IgD-negative memory B cell (primary cell): ENCODE results near the gene TTC34. TPM values are rescaled to one million over a fixed set of nuclear protein-coding genes. Genes with fewer than 3 reads are reported as not detected.

Source experiments
- H3K27ac Mint-ChIP-seq, 3 donors: one replicate each; pipeline ENCODE4 v1.8.0; 2020 to 2022; ENCODE audit warnings: mild to moderate bottlenecking in 3 of 3, mixed read lengths in 3 of 3, moderate library complexity in 1 of 3
- H3K27me3 Mint-ChIP-seq: one replicate; pipeline ENCODE4 v1.8.0; 2021; ENCODE audit warnings: mixed read lengths
- H3K36me3 Mint-ChIP-seq: one replicate; pipeline ENCODE4 v1.8.0; 2020; ENCODE audit warnings: mild to moderate bottlenecking, mixed read lengths
- H3K4me1 Mint-ChIP-seq, 3 donors: one replicate each; pipeline ENCODE4 v1.8.0; 2020 to 2022; ENCODE audit warnings: mixed read lengths in 3 of 3, mild to moderate bottlenecking in 1 of 3
- H3K4me3 Mint-ChIP-seq, 4 donors: one replicate each; pipeline ENCODE4 v1.8.0; 2020 to 2022; ENCODE audit warnings: mild to moderate bottlenecking in 4 of 4, mixed read lengths in 4 of 4, moderate library complexity in 3 of 4
- H3K9me3 Mint-ChIP-seq, 3 donors: one replicate each; pipeline ENCODE4 v1.8.0; 2020 to 2021; ENCODE audit warnings: mixed read lengths in 3 of 3, mild to moderate bottlenecking in 1 of 3
- polyA plus RNA-seq: library from polyadenylated mRNA; unstranded; fragments of 300-500 nt; fragmentation: Illumina TruSeq; gene quantifications from one replicate; pipeline ENCODE4 v1.2.3, GENCODE V29; 2021

TTC34 gene
- polyA plus RNA-seq, 1 donor from 2014 or later, result 0.06 TPM

DNA sequence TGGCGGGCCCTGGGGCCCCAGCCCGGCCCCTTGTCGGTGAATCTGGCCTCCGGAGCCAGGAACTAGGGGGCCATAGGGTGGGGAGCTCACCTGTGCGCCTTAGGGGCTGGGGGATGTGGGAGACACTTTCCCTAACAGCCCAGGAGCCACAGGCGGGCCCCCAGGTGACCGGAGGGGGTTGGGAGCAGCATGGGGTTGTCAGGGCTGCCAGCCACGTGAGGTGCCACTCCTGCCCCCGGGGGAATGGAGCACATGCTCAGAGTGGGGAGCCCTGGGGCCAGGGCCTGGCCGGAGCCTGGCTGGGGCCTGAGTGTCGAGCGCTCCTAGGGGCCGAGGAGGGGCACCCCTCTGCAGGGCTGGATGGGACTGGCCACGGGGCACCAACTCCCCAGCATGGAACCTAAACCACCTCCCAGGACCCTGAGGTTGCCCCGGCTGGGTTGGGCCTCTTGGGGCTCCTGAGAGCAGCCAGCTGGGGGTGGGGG is 195.1 kb downstream of the TTC34 start:
- H3K27me3 Mint-ChIP-seq, result peaks cover 10% of the 10 kb centered on the region
- no peaks in the 10 kb centered on the region for H3K9me3 Mint-ChIP-seq
- no peak overlapping the region for H3K27ac Mint-ChIP-seq
- H3K4me3 Mint-ChIP-seq, result no peak overlapping the region
- H3K36me3 Mint-ChIP-seq, result peaks cover 3% of the 10 kb centered on the region
- peaks cover 0 to 2% (median 0%) of the 10 kb centered on the region in 3 donors for H3K4me1 Mint-ChIP-seq

DNA sequence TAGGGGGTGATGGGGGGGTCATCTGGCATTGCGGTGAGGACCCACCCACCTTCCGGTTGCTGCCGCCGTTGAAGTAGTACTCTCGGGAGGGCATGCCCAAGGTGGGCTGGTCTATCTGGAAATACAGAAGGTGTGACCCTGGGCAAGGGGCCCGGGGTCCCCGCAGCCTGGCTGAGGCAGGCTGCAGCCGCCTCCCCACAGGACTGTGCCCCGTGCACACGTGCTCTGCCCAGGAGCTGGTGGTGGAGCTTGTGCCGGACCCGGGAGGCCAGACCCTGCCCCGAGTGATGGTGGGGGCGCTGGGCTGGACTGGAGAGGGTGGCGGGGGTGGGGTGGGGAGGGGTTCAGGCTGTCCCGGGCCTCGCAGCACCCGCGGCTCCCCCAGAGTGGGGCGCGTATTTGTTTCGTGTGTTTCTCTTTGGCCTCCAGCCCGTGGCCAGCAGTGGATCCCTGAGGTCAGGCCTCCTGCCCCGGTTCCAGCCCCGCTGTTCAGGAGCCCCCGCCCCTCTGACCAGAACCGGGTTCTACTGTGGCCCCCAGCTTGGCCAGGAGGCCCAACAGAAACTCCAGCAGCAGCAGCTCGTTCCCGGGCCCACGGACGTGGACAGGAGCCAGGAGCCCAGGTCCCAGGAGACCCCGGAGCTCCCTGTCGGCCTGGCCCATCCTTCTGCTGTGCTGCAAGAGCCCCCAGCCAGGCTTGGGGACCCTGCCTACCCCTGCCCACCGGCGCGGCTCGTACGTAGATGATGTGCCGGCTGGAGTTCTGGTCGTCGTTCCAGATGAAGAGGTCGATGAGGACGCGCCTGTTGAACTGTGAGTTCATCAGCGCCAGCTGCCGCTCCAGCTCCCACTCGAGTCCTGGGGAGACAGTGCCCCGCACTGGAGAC is 195.7 kb downstream of the TTC34 start:
- Mint-ChIP-seq H3K27ac (no peak overlapping the region), H3K9me3 (peaks cover 0 to 3% (median 0%) of the 10 kb centered on the region in 3 donors), H3K4me3 (no peak overlapping the region), H3K36me3 (peaks cover 3% of the 10 kb centered on the region), H3K27me3 (peaks cover 11% of the 10 kb centered on the region), H3K4me1 (peaks cover 0 to 6% (median 0%) of the 10 kb centered on the region in 3 donors)

DNA sequence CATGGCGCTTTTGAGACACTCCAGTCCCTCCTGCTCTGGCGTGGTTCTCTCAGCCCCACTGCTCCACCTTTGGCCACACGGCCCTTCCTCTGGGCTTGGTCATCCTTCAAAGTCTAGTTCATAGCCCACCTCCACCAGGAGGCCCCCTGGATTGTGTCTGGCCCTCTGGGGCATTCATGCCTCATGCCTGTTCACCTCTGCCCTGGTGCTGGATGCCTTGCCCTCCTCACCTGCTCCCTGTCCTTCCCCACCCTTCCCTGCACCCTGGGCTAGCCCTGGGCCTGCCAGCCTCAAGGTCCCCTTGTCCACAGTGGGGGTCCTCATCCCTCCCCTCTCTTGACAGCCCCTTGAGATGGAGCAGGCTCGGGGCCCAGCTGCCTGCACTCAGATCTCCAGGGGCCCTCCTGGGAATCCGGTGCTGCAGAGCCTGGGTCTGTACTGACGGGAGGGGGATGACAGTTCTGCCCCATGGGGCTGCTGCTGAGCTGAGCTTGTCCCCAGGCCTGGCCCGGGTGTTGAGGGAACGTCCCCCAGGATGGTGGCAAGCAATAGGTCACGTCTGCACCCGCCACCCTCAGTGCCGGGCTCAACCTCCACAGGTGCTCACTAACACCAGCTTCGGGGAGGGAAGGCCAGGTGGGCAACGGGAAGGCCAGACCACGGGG is 196.5 kb downstream of the TTC34 start:
- peaks cover 0 to 6% (median 0%) of the 10 kb centered on the region in 3 donors for H3K4me1 Mint-ChIP-seq
- H3K27ac Mint-ChIP-seq, result no peak overlapping the region
- peaks cover 11% of the 10 kb centered on the region for H3K27me3 Mint-ChIP-seq
- peaks cover 3% of the 10 kb centered on the region for H3K36me3 Mint-ChIP-seq
- peaks cover 0 to 4% (median 0%) of the 10 kb centered on the region in 3 donors for H3K9me3 Mint-ChIP-seq
- no peak overlapping the region for H3K4me3 Mint-ChIP-seq

DNA sequence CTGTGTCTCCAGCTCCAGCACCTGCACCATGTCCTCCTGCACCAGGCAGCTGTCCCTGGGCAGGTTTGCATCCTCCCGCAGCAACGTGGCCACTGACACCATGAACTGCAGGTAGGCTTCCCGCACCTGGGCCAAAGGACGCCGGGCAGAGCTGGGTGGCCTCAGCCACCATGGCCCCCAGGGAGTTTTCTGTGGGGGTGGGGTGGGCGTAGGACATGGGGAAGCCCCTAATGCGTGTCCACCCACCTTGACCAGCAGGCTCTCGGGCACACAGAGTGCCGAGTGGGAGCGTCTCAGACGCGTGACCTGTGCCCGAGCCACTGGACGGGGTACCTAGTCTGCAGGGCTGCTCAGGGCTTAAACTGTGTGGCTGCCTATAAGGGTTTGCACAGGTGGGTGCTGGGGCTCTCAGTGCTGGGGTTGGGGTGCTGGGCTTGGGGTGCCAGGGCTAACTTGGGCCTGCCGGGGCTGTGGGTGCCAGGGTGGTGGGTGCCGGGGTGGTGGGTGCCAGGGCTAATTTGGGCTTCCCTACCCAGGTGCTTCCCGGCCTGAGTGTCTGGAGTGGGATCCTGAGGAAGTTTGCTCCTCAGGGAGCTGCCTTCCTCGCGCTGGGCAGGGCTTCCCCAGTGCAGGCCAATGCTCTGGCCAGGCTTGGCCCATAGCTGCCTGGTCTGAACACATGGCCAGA is 197.2 kb downstream of the TTC34 start:
- Mint-ChIP-seq H3K4me3 (no peak overlapping the region), H3K27ac (no peak overlapping the region), H3K9me3 (peaks cover 0 to 4% (median 0%) of the 10 kb centered on the region in 3 donors), H3K27me3 (peaks cover 11% of the 10 kb centered on the region), H3K4me1 (peaks cover 0 to 6% (median 0%) of the 10 kb centered on the region in 3 donors), H3K36me3 (peaks cover 3% of the 10 kb centered on the region)

- H3K4me1 Mint-ChIP-seq, result peaks cover 0 to 6% (median 0%) of the 10 kb centered on the region in 3 donors
- H3K27me3 Mint-ChIP-seq, result peaks cover 11% of the 10 kb centered on the region
- peaks cover under 1 to 8% (median 1%) of the 10 kb centered on the region in 3 donors for H3K9me3 Mint-ChIP-seq
- H3K27ac Mint-ChIP-seq, result no peak overlapping the region
- H3K4me3 Mint-ChIP-seq, result no peak overlapping the region
- peaks cover 3% of the 10 kb centered on the region for H3K36me3 Mint-ChIP-seq
These were observed 197.9 kb downstream of the TTC34 start for GRCh38 chr1:2603521-2604155.

DNA sequence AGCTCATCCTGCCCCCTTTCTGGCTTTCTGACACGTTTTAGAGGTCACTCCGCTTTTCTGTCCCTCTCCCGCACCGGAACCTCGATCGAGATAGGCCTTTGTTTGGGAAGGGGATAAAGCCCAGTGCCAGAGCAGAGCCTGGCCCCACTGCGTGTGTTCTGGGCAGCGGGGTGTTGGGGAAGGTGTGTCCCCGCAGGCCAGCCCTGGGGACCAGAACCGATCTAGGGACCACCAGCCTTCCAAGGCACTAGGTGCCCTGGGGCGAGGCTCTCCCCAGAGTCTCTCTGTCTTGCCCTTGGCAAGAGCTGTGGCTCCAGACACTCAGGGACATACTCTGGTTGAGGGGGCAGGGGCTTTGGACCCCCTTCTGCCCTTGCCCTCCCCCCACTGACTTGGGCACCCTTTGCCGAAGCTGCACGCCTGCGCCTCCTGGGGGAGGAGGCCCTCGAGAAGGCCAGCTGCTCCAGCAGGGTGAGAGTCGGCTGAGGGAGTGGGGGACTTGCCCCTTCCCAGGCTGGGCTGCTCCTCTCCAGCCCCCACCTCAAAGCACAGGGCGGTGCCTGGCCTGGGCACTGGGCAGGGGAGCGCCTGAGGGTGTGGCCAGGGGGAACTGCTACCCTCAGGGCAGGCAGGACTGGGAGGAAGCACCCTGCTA is 198.5 kb downstream of the TTC34 start:
- Mint-ChIP-seq H3K27me3 (peaks cover 11% of the 10 kb centered on the region), H3K27ac (no peak overlapping the region), H3K4me1 (peaks cover 0 to 6% (median 0%) of the 10 kb centered on the region in 3 donors), H3K4me3 (no peak overlapping the region), H3K9me3 (peaks cover 3 to 11% (median 3%) of the 10 kb centered on the region in 3 donors), H3K36me3 (peaks cover 5% of the 10 kb centered on the region)

DNA sequence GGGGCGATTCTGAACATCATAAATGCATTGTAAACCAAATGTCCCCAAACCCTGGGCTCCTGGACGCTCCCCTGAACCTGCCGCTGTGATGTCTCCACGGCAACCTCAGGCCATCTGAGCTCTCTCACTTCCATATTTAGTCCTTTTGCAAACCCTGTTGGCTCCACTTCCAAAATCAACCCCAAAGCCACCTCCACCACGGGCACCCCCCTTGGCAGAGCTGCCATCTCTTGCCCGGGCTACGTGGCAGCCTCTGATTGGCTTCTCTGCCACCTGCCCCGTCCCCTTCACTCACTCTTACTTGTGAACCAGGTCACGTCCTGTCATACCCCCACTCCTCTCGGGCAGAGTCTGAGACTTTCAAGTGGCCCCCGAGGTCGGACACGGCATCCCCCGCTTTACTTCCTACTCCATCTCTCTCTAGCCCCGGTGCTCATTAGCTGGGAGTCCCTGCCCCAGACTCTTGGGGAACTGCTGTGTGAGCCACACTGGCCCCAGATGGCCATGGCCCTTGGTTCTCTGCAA is 199.1 kb downstream of the TTC34 start:
- Mint-ChIP-seq H3K36me3 (peaks cover 5% of the 10 kb centered on the region), H3K4me1 (peaks cover 0 to 6% (median 2%) of the 10 kb centered on the region in 3 donors), H3K4me3 (no peak overlapping the region), H3K27me3 (peaks cover 11% of the 10 kb centered on the region), H3K9me3 (peaks cover 3 to 11% (median 3%) of the 10 kb centered on the region in 3 donors), H3K27ac (peak overlapping the region in 1 of 3 donors; percentile 82)

- Mint-ChIP-seq H3K4me1 (peaks cover 0 to 6% (median 4%) of the 10 kb centered on the region in 3 donors), H3K27ac (no peak overlapping the region), H3K4me3 (no peak overlapping the region), H3K36me3 (peaks cover 5% of the 10 kb centered on the region), H3K27me3 (peaks cover 11% of the 10 kb centered on the region), H3K9me3 (peaks cover 3 to 11% (median 3%) of the 10 kb centered on the region in 3 donors)
These were observed 199.7 kb downstream of the TTC34 start for GRCh38 chr1:2601721-2602303.

DNA sequence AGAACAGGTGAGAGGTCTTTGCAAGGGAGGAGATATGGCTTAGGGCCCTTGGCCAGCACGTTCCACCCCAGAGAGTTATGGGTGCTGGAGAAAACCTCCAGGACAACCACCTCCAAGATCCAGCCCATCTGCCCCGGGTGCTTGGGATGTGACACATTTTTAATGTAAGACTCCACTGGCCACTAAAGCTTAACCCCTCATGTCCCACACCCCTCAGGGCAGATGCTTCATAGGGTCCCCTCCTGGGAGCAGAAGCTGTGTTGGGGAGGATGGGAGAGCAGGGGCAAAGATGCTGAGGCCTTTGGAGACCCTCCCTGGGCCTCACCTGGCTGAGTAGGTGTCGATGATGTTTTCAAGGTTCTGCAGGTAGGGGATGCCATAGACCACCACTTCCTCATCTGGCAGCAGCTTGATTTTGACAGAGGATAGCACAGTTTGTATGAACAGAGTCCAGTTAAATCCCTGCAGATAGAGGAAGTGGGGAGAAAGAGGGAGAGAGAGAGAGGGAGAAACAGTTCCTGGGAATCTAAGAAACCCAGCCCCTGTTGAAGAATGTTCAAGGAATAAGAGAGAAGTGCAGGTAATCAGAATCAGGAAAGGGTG is 203.1 kb downstream of the TTC34 start:
- H3K27ac Mint-ChIP-seq, result no peak overlapping the region
- no peak overlapping the region for H3K4me3 Mint-ChIP-seq
- peaks cover 0 to 6% (median 4%) of the 10 kb centered on the region in 3 donors for H3K4me1 Mint-ChIP-seq
- peaks cover 5% of the 10 kb centered on the region for H3K36me3 Mint-ChIP-seq
- H3K9me3 Mint-ChIP-seq, result peaks cover 3 to 11% (median 3%) of the 10 kb centered on the region in 3 donors
- peaks cover 13% of the 10 kb centered on the region for H3K27me3 Mint-ChIP-seq

GRCh38 chr1:2597441-2598328 is 203.8 kb downstream of the TTC34 start:
- H3K9me3 Mint-ChIP-seq, result peaks cover 3 to 11% (median 3%) of the 10 kb centered on the region in 3 donors
- peak overlapping the region in 1 of 3 donors; percentile 20 for H3K27ac Mint-ChIP-seq
- no peak overlapping the region for H3K4me3 Mint-ChIP-seq
- H3K27me3 Mint-ChIP-seq, result peaks cover 11% of the 10 kb centered on the region
- peaks cover 2 to 6% (median 4%) of the 10 kb centered on the region in 3 donors for H3K4me1 Mint-ChIP-seq
- peaks cover 3% of the 10 kb centered on the region for H3K36me3 Mint-ChIP-seq

GRCh38 chr1:2596530-2597333 is 204.8 kb downstream of the TTC34 start:
- H3K27me3 Mint-ChIP-seq, result peaks cover 8% of the 10 kb centered on the region
- peaks cover 3 to 6% (median 4%) of the 10 kb centered on the region in 3 donors for H3K4me1 Mint-ChIP-seq

More at GRCh38 chr1:2596530-2597333, 204.8 kb downstream of the TTC34 start:
- peaks cover 3 to 11% (median 3%) of the 10 kb centered on the region in 3 donors for H3K9me3 Mint-ChIP-seq
- H3K27ac Mint-ChIP-seq, result peak overlapping the region in 1 of 3 donors; percentile 20
- peaks cover 1% of the 10 kb centered on the region for H3K36me3 Mint-ChIP-seq
- no peak overlapping the region for H3K4me3 Mint-ChIP-seq
